Measurements from ENCODE around the gene MUC5AC. TPM values are rescaled to one million over a fixed set of nuclear protein-coding genes. Genes with fewer than 3 reads are reported as not detected.

MUC5AC gene
- total and polyA plus RNA-seq, 2 of the 13 experiments (the other 11 are each of a cell fraction or from before 2014, with no cell fraction given): under 0.01 TPM; not detected in 1

DNA sequence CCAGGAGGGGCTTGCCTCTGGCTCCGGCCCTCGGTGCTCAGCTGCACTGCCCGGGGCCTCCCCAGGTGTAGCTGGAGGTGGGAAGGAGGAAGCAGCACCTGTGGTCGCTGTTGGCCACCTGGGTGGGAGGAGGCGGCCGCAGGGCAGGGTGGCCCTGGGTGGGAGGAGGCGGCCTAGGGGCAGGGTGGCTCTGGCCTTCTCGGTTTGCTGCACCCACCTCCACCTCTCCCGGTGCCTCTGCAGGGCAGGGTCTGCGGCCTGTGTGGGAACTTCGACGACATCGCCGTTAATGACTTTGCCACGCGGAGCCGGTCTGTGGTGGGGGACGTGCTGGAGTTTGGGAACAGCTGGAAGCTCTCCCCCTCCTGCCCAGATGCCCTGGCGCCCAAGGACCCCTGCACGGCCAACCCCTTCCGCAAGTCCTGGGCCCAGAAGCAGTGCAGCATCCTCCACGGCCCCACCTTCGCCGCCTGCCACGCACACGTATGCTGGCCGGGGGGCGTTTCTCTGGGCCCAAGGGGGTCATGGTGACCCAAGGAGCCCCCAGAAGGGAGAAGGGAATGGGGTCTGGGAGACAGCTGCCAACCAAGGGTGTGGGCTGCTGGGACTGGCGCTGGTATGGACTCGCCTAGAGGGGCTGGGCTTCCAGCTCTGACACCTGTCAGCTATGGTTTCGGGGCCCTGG is 20.6 kb downstream of the MUC5AC start:
- Histone ChIP-seq H3K27me3 (ENCODE audit: control insufficient read depth in 1 of 2, insufficient read depth in 2 of 2, low read length in 2 of 2) (peaks cover 3 to 36% of the 10 kb centered on the region in 2 experiments; a peak in 4 of 5 replicates), H4K20me1 (ENCODE audit: insufficient read depth, low read length) (no peaks in the 10 kb centered on the region), H2AFZ (ENCODE audit: low read length) (no peak overlapping the region), H3K27ac (ENCODE audit: extremely low read length, insufficient read depth, low read length) (no peak overlapping the region), H3K36me3 (replicated peaks in 1 of 2; ENCODE audit: control insufficient read depth in 1 of 2, insufficient read depth in 2 of 2, low read length in 2 of 2) (no peaks in the 10 kb centered on the region), H3K79me2 (ENCODE audit: insufficient read depth, low read length) (no peaks in the 10 kb centered on the region), H3K4me3 (replicated peaks in 1 of 3; ENCODE audit: insufficient read depth in 1 of 3, low read depth in 2 of 3, low read length in 3 of 3) (no peak overlapping the region), H3K9me3 (ENCODE audit: low read length) (no peaks in the 10 kb centered on the region), H3K4me2 (ENCODE audit: low read depth, low read length) (no peak overlapping the region), H3K9ac (ENCODE audit: insufficient read depth, low read depth, low read length) (no peak overlapping the region), H3K4me1 (ENCODE audit: insufficient read depth, low read length) (no peaks in the 10 kb centered on the region)
- FAIRE-seq (no peak), DNase-seq (ENCODE audit: low spot score) (no peak), ATAC-seq (no peak)
- no TSS peak for BruUV-seq (replicated peaks)
- TF ChIP-seq SRSF4 (IDR thresholded peaks at IDR 0.05; ENCODE audit: low read depth, low read length, poor library complexity, severe bottlenecking) (no peak), ZNF331 (CRISPR knock-in tag; IDR thresholded peaks at IDR 0.05) (no peak), ZMYM2 (CRISPR knock-in tag; IDR thresholded peaks at IDR 0.05) (no peak), ZNF33A (CRISPR knock-in tag; IDR thresholded peaks at IDR 0.05; ENCODE audit: borderline replicate concordance) (no peak), JUND (CRISPR knock-in tag; IDR thresholded peaks at IDR 0.05) (no peak), ZNF460 (CRISPR knock-in tag; IDR thresholded peaks at IDR 0.05; ENCODE audit: borderline replicate concordance) (no peak), ZNF296 (CRISPR knock-in tag; conservative IDR thresholded peaks at IDR 0.05) (no peak), POLR2AphosphoS2 (IDR thresholded peaks at IDR 0.05; ENCODE audit: low read depth, low read length) (no peak), HNRNPH1 (optimal IDR thresholded peaks at IDR 0.05; ENCODE audit: low read depth, low read length) (no peak), ZNF75D (CRISPR knock-in tag; IDR thresholded peaks at IDR 0.05; ENCODE audit: borderline replicate concordance) (no peak), ZNF253 (CRISPR knock-in tag; IDR thresholded peaks at IDR 0.05; ENCODE audit: borderline replicate concordance) (no peak), CBFB (CRISPR knock-in tag; IDR thresholded peaks at IDR 0.05) (no peak), ZSCAN22 (CRISPR knock-in tag; IDR thresholded peaks at IDR 0.05) (no peak)
- TF ChIP-seq, protein P1, sequence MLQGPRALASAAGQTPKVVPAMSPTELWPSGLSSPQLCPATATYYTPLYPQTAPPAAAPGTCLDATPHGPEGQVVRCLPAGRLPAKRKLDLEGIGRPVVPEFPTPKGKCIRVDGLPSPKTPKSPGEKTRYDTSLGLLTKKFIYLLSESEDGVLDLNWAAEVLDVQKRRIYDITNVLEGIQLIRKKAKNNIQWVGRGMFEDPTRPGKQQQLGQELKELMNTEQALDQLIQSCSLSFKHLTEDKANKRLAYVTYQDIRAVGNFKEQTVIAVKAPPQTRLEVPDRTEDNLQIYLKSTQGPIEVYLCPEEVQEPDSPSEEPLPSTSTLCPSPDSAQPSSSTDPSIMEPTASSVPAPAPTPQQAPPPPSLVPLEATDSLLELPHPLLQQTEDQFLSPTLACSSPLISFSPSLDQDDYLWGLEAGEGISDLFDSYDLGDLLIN (CRISPR knock-in tag; IDR thresholded peaks at IDR 0.05; ENCODE audit: borderline replicate concordance): no peak
- TF ChIP-seq, protein P2, sequence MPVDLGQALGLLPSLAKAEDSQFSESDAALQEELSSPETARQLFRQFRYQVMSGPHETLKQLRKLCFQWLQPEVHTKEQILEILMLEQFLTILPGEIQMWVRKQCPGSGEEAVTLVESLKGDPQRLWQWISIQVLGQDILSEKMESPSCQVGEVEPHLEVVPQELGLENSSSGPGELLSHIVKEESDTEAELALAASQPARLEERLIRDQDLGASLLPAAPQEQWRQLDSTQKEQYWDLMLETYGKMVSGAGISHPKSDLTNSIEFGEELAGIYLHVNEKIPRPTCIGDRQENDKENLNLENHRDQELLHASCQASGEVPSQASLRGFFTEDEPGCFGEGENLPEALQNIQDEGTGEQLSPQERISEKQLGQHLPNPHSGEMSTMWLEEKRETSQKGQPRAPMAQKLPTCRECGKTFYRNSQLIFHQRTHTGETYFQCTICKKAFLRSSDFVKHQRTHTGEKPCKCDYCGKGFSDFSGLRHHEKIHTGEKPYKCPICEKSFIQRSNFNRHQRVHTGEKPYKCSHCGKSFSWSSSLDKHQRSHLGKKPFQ (CRISPR knock-in tag; IDR thresholded peaks at IDR 0.05; ENCODE audit: insufficient replicate concordance): no peak
- TF ChIP-seq, protein P3, sequence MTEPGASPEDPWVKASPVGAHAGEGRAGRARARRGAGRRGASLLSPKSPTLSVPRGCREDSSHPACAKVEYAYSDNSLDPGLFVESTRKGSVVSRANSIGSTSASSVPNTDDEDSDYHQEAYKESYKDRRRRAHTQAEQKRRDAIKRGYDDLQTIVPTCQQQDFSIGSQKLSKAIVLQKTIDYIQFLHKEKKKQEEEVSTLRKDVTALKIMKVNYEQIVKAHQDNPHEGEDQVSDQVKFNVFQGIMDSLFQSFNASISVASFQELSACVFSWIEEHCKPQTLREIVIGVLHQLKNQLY (CRISPR knock-in tag; IDR thresholded peaks at IDR 0.05): no peak
- ChIA-PET CTCF (ENCODE audit: low intra/inter-chr PET ratio, low total read pairs) (no interaction called here), POLR2A (no interaction called here)
- in situ Hi-C loops (cut with HindIII; ENCODE audit: extremely low pct_ligation_motif_present, low pct_unique_long_range_greater_than_20kb): no loop called here
- WGBS (ENCODE audit: low lambda C conversion rate): 60% methylated on average over 4 of the region's 31 CpGs
- intact Hi-C loops (cut with micrococcal nuclease; ENCODE audit: unreplicated experiment): no loop called here

Data from HepG2 (cell line).